CD4-positive, CD25-positive, alpha-beta regulatory T cell (primary cell): ENCODE results near the gene SLC17A3. TPM values are rescaled to one million over a fixed set of nuclear protein-coding genes. Genes with fewer than 3 reads are reported as not detected.

Experiments
- ATAC-seq, 2 donors: fragments of 150-1000 bp; cut with Tn5 transposase; one replicate each; pipeline ENCODE4 v1.10.0; 2021; ENCODE audit warnings: low read depth in 2 of 2, moderate number of reproducible peaks in 2 of 2, moderate library complexity in 1 of 2
- DNase-seq, 3 donors: peaks; one replicate each; pipeline versions ENCODE4 v3.0.0 to v3.0.0-alpha.2; 2012 to 2022; ENCODE audit warnings: mixed read lengths in 1 of 3
- H3K27ac ChIP-seq: one replicate; pipeline ENCODE4 v1.7.0; 2013; ENCODE audit warnings: mild to moderate bottlenecking, low read length; ENCODE audit not compliant: insufficient read depth, poor library complexity, severe bottlenecking
- H3K27me3 ChIP-seq: one replicate; pipeline ENCODE4 v1.7.0; 2013; ENCODE audit warnings: low read length; ENCODE audit not compliant: control insufficient read depth, insufficient read depth
- H3K36me3 ChIP-seq: one replicate; pipeline ENCODE4 v1.7.0; 2013; ENCODE audit warnings: mild to moderate bottlenecking, low read length, moderate library complexity; ENCODE audit not compliant: control insufficient read depth, insufficient read depth
- H3K4me1 ChIP-seq: 2 replicates; pipeline ENCODE4 v1.7.0; 2013; ENCODE audit warnings: mild to moderate bottlenecking, low read length; ENCODE audit not compliant: insufficient read depth, control insufficient read depth, poor library complexity, severe bottlenecking
- H3K4me3 ChIP-seq: one replicate; pipeline ENCODE4 v1.7.0; 2013; ENCODE audit warnings: low read depth, mild to moderate bottlenecking, low read length, moderate library complexity
- H3K9me3 ChIP-seq, 2 experiments: 1 replicate in 1 of 2; 2 replicates in 1 of 2; pipeline ENCODE4 v1.7.0; 2013; ENCODE audit warnings: low read length in 2 of 2, mild to moderate bottlenecking in 1 of 2, moderate library complexity in 1 of 2; ENCODE audit not compliant: control insufficient read depth in 2 of 2
- H3K27ac Mint-ChIP-seq, 3 donors: one replicate each; pipeline ENCODE4 v1.8.0; 2020 to 2022; ENCODE audit warnings: mild to moderate bottlenecking in 3 of 3, mixed read lengths in 3 of 3, moderate library complexity in 2 of 3
- H3K27me3 Mint-ChIP-seq: one replicate; pipeline ENCODE4 v1.8.0; 2022; ENCODE audit warnings: mild to moderate bottlenecking, mixed read lengths
- H3K36me3 Mint-ChIP-seq: one replicate; pipeline ENCODE4 v1.8.0; 2020; ENCODE audit warnings: mixed read lengths
- H3K4me1 Mint-ChIP-seq, 4 donors: one replicate each; pipeline ENCODE4 v1.8.0; 2020 to 2022; ENCODE audit warnings: mixed read lengths in 4 of 4, mild to moderate bottlenecking in 1 of 4
- H3K4me3 Mint-ChIP-seq, 4 donors: one replicate each; pipeline ENCODE4 v1.8.0; 2020 to 2022; ENCODE audit warnings: mild to moderate bottlenecking in 4 of 4, mixed read lengths in 4 of 4, moderate library complexity in 3 of 4
- H3K9me3 Mint-ChIP-seq, 7 donors: one replicate each; pipeline ENCODE4 v1.8.0; 2020 to 2022; ENCODE audit warnings: mixed read lengths in 7 of 7, mild to moderate bottlenecking in 3 of 7, moderate library complexity in 2 of 7
- polyA plus RNA-seq, 4 donors: library from polyadenylated mRNA; unstranded; fragments of 300-500 nt; fragmentation: Illumina TruSeq; gene quantifications; one replicate each; pipeline ENCODE4 v1.2.3, GENCODE V29; 2021
- total RNA-seq: library from RNA; stranded (reverse); gene quantifications from one replicate; pipeline ENCODE4 v1.2.3, GENCODE V29; 2022

Gene SLC17A3
- total RNA-seq (not detected), polyA plus RNA-seq (under 1 TPM in 1 of 4 donors, not detected in 3; 0.31 TPM)

GRCh38 chr6:25874118-25874517 lies at the start of gene SLC17A3:
Gene SLC17A3, minus strand, starts transcription at chr6:25874243. Its CDS starts 5,856 bp downstream, at chr6:25868387.
- H3K4me3 Mint-ChIP-seq = no peak within 1 kb of the TSS
- no peaks in the 10 kb centered on the region for H3K36me3 ChIP-seq
- no peaks in the 10 kb centered on the region for H3K4me1 ChIP-seq
- H3K36me3 Mint-ChIP-seq = no peaks in the 10 kb centered on the region
- H3K27me3 Mint-ChIP-seq = peaks cover 18% of the 10 kb centered on the region
- peaks cover 0 to 7% (median 0%) of the 10 kb centered on the region in 4 donors for H3K4me1 Mint-ChIP-seq
- H3K4me3 ChIP-seq = no peak within 1 kb of the TSS
- no peaks in the 10 kb centered on the region for H3K9me3 ChIP-seq
- H3K9me3 Mint-ChIP-seq = peaks cover 0 to 3% (median 0%) of the 10 kb centered on the region in 7 donors
- H3K27me3 ChIP-seq = peaks cover 3% of the 10 kb centered on the region
- no peak for ATAC-seq
- no peak within 1 kb of the TSS for H3K27ac ChIP-seq
- no peak for DNase-seq
- H3K27ac Mint-ChIP-seq = no peak within 1 kb of the TSS

GRCh38 chr6:25922301-25922700 lies 48.3 kb upstream of the SLC17A3 start:
- Histone ChIP-seq H3K36me3 (no peaks in the 10 kb centered on the region), H3K9me3 (no peaks in the 10 kb centered on the region), H3K27me3 (peaks cover 6% of the 10 kb centered on the region), H3K27ac (no peak overlapping the region), H3K4me1 (no peaks in the 10 kb centered on the region), H3K4me3 (no peak overlapping the region)
- H3K4me1 Mint-ChIP-seq = no peaks in the 10 kb centered on the region
- DNase-seq = no peak
- ATAC-seq = no peak
- H3K4me3 Mint-ChIP-seq = no peak overlapping the region
- H3K27me3 Mint-ChIP-seq = peaks cover 37% of the 10 kb centered on the region
- no peak overlapping the region for H3K27ac Mint-ChIP-seq
- peaks cover 0 to 2% (median 0%) of the 10 kb centered on the region in 7 donors for H3K9me3 Mint-ChIP-seq
- no peaks in the 10 kb centered on the region for H3K36me3 Mint-ChIP-seq

GRCh38 chr6:25921525-25922203 lies 47.6 kb upstream of the SLC17A3 start:
- H3K4me1 ChIP-seq = no peaks in the 10 kb centered on the region
- H3K4me3 Mint-ChIP-seq = no peak overlapping the region
- H3K4me1 Mint-ChIP-seq = no peaks in the 10 kb centered on the region
- peaks cover 6% of the 10 kb centered on the region for H3K27me3 ChIP-seq
- peaks cover 0 to 2% (median 0%) of the 10 kb centered on the region in 7 donors for H3K9me3 Mint-ChIP-seq
- ATAC-seq (no peak), DNase-seq (no peak)
- H3K9me3 ChIP-seq = no peaks in the 10 kb centered on the region
- no peak overlapping the region for H3K4me3 ChIP-seq
- peaks cover 37% of the 10 kb centered on the region for H3K27me3 Mint-ChIP-seq
- no peak overlapping the region for H3K27ac Mint-ChIP-seq
- H3K27ac ChIP-seq = no peak overlapping the region
- no peaks in the 10 kb centered on the region for H3K36me3 ChIP-seq
- H3K36me3 Mint-ChIP-seq = no peaks in the 10 kb centered on the region

GRCh38 chr6:25919657-25920056 lies 45.6 kb upstream of the SLC17A3 start:
- Mint-ChIP-seq H3K4me1 (no peaks in the 10 kb centered on the region), H3K36me3 (no peaks in the 10 kb centered on the region), H3K4me3 (no peak overlapping the region), H3K9me3 (peaks cover 0 to 2% (median 0%) of the 10 kb centered on the region in 7 donors), H3K27me3 (peaks cover 30% of the 10 kb centered on the region), H3K27ac (no peak overlapping the region)
- Histone ChIP-seq H3K4me1 (no peaks in the 10 kb centered on the region), H3K4me3 (no peak overlapping the region), H3K27me3 (peaks cover 8% of the 10 kb centered on the region), H3K36me3 (no peaks in the 10 kb centered on the region), H3K9me3 (no peaks in the 10 kb centered on the region), H3K27ac (no peak overlapping the region)
- ATAC-seq (no peak), DNase-seq (no peak)

- Mint-ChIP-seq H3K27me3 (peaks cover 35% of the 10 kb centered on the region), H3K27ac (no peak overlapping the region), H3K9me3 (peaks cover 0 to 2% (median 0%) of the 10 kb centered on the region in 7 donors), H3K36me3 (no peaks in the 10 kb centered on the region), H3K4me1 (no peaks in the 10 kb centered on the region), H3K4me3 (no peak overlapping the region)
- Histone ChIP-seq H3K4me3 (no peak overlapping the region), H3K27me3 (peaks cover 12% of the 10 kb centered on the region), H3K9me3 (no peaks in the 10 kb centered on the region), H3K36me3 (no peaks in the 10 kb centered on the region), H3K4me1 (no peaks in the 10 kb centered on the region), H3K27ac (no peak overlapping the region)
- ATAC-seq = no peak
- DNase-seq = no peak
Observed at GRCh38 chr6:25918083-25918683, 44.1 kb upstream of the SLC17A3 start.

- Mint-ChIP-seq H3K4me3 (no peak overlapping the region), H3K9me3 (peaks cover 0 to 2% (median 0%) of the 10 kb centered on the region in 7 donors), H3K27ac (no peak overlapping the region), H3K4me1 (no peaks in the 10 kb centered on the region), H3K36me3 (no peaks in the 10 kb centered on the region), H3K27me3 (peaks cover 26% of the 10 kb centered on the region)
- H3K4me1 ChIP-seq = no peaks in the 10 kb centered on the region
- no peak for DNase-seq
- no peak overlapping the region for H3K27ac ChIP-seq
- ATAC-seq = no peak
- no peaks in the 10 kb centered on the region for H3K36me3 ChIP-seq
- H3K27me3 ChIP-seq = peaks cover 10% of the 10 kb centered on the region
- no peak overlapping the region for H3K4me3 ChIP-seq
- H3K9me3 ChIP-seq = no peaks in the 10 kb centered on the region
Observed at GRCh38 chr6:25916789-25917490, 42.9 kb upstream of the SLC17A3 start.

- Histone ChIP-seq H3K27me3 (peaks cover 10% of the 10 kb centered on the region), H3K36me3 (no peaks in the 10 kb centered on the region), H3K27ac (no peak overlapping the region), H3K4me3 (no peak overlapping the region), H3K9me3 (no peaks in the 10 kb centered on the region), H3K4me1 (no peaks in the 10 kb centered on the region)
- Mint-ChIP-seq H3K36me3 (no peaks in the 10 kb centered on the region), H3K4me3 (no peak overlapping the region), H3K27ac (no peak overlapping the region), H3K9me3 (peaks cover 0 to 2% (median 0%) of the 10 kb centered on the region in 7 donors), H3K27me3 (peaks cover 23% of the 10 kb centered on the region), H3K4me1 (no peaks in the 10 kb centered on the region)
- DNase-seq = no peak
- ATAC-seq = no peak
Observed at GRCh38 chr6:25916330-25916729, 42.3 kb upstream of the SLC17A3 start.
